ENCODE measurements around the gene BECN2. TPM values are rescaled to one million over a fixed set of nuclear protein-coding genes. Genes with fewer than 3 reads are reported as not detected.

BECN2 gene
- total and polyA plus RNA-seq, 2 donors (not counting 3 experiments of a cell fraction or from before 2014, with no cell fraction given) = not detected

- FAIRE-seq (no peak), DNase-seq (ENCODE audit: low read depth, low spot score) (no peak)
- dilution Hi-C loops (cut with MboI; ENCODE audit: extremely low pct_ligation_motif_present, low sequenced_read_pairs) = no loop called here
- Histone ChIP-seq H4K20me1 (replicated peaks; ENCODE audit: control insufficient read depth, extremely low read depth, insufficient read depth, low read length) (no peaks in the 10 kb centered on the region), H3K9me3 (replicated peaks; ENCODE audit: control insufficient read depth, insufficient read depth, low read length) (no peaks in the 10 kb centered on the region), H3K4me1 (ENCODE audit: control insufficient read depth, extremely low read depth, insufficient read depth, low read length) (no peaks in the 10 kb centered on the region), H3K27ac (ENCODE audit: insufficient read depth, low read depth, low read length) (no peak overlapping the region), H3K27me3 (ENCODE audit: control insufficient read depth in 2 of 2, insufficient read depth in 2 of 2, low read length in 2 of 2) (no peaks in the 10 kb centered on the region), H3K36me3 (ENCODE audit: control insufficient read depth in 2 of 2, extremely low read depth in 1 of 2, insufficient read depth in 2 of 2, low read length in 2 of 2) (no peaks in the 10 kb centered on the region), H3K79me2 (ENCODE audit: control insufficient read depth, insufficient read depth, low read length) (no peaks in the 10 kb centered on the region), H3K9me1 (replicated peaks; ENCODE audit: control insufficient read depth, extremely low read depth, insufficient read depth, low read length) (no peaks in the 10 kb centered on the region), H2AFZ (ENCODE audit: low read depth, low read length) (no peak overlapping the region), H3K9ac (replicated peaks; ENCODE audit: extremely low read depth, insufficient read depth, low read length) (no peak overlapping the region), H3K4me2 (ENCODE audit: insufficient read depth, low read length) (no peak overlapping the region), H3K4me3 (replicated peaks in 1 of 3; ENCODE audit: insufficient read depth in 1 of 3, low read depth in 1 of 3, low read length in 3 of 3) (no peak overlapping the region)
- intact Hi-C loops (cut with micrococcal nuclease) = no loop called here
- POLR2A ChIA-PET = no interaction called here
- CTCF ChIA-PET = interaction anchor here (1.8 to 2.6 kb wide), 2 partner anchors 18 to 30 kb away, joined by 4 to 6 read pairs; partner anchors contain the start of gene MAP1LC3C
- no peak for TF ChIP-seq MAX (IDR thresholded peaks at IDR 0.05; ENCODE audit: insufficient read depth, insufficient read length)
- no peak for TF ChIP-seq MYC (IDR thresholded peaks at IDR 0.05; ENCODE audit: low read depth, low read length)
- TF ChIP-seq JUN (IDR thresholded peaks at IDR 0.05; ENCODE audit: borderline replicate concordance, insufficient read depth, insufficient read length, low read depth) = no peak
- TF ChIP-seq POLR2A (IDR thresholded peaks at IDR 0.05; ENCODE audit: low read depth, low read length) = no peak
- no TSS peak for BruUV-seq (replicated peaks)
These were observed 11.0 kb downstream of the BECN2 start for GRCh38 chr1:241968611-241969010.

- H3K4me1 ChIP-seq (ENCODE audit: control insufficient read depth, extremely low read depth, insufficient read depth, low read length) = no peaks in the 10 kb centered on the region
- no peaks in the 10 kb centered on the region for H3K79me2 ChIP-seq (ENCODE audit: control insufficient read depth, insufficient read depth, low read length)
- H2AFZ ChIP-seq (ENCODE audit: low read depth, low read length) = no peak overlapping the region
- no peaks in the 10 kb centered on the region for H3K27me3 ChIP-seq (ENCODE audit: control insufficient read depth in 2 of 2, insufficient read depth in 2 of 2, low read length in 2 of 2)
- H3K9ac ChIP-seq (replicated peaks; ENCODE audit: extremely low read depth, insufficient read depth, low read length) = no peak overlapping the region
- no peak overlapping the region for H3K4me2 ChIP-seq (ENCODE audit: insufficient read depth, low read length)
- H3K4me3 ChIP-seq (replicated peaks in 1 of 3; ENCODE audit: insufficient read depth in 1 of 3, low read depth in 1 of 3, low read length in 3 of 3) = no peak overlapping the region
- H3K9me3 ChIP-seq (replicated peaks; ENCODE audit: control insufficient read depth, insufficient read depth, low read length) = no peaks in the 10 kb centered on the region
- H3K9me1 ChIP-seq (replicated peaks; ENCODE audit: control insufficient read depth, extremely low read depth, insufficient read depth, low read length) = no peaks in the 10 kb centered on the region
- H3K27ac ChIP-seq (ENCODE audit: insufficient read depth, low read depth, low read length) = no peak overlapping the region
- intact Hi-C loops (cut with micrococcal nuclease) = no loop called here
- POLR2A ChIA-PET = no interaction called here
- dilution Hi-C loops (cut with MboI; ENCODE audit: extremely low pct_ligation_motif_present, low sequenced_read_pairs) = no loop called here
- H4K20me1 ChIP-seq (replicated peaks; ENCODE audit: control insufficient read depth, extremely low read depth, insufficient read depth, low read length) = no peaks in the 10 kb centered on the region
- FAIRE-seq (no peak), DNase-seq (ENCODE audit: low read depth, low spot score) (no peak)
- no peaks in the 10 kb centered on the region for H3K36me3 ChIP-seq (ENCODE audit: control insufficient read depth in 2 of 2, extremely low read depth in 1 of 2, insufficient read depth in 2 of 2, low read length in 2 of 2)
- CTCF ChIA-PET = interaction anchor here (1.7 kb wide), 1 partner anchor 26 kb away, joined by 4 read pairs; the partner anchor contains the start of gene MAP1LC3C
- BruUV-seq (replicated peaks) = no TSS peak
- TF ChIP-seq POLR2A (IDR thresholded peaks at IDR 0.05; ENCODE audit: low read depth, low read length) (no peak), MAX (IDR thresholded peaks at IDR 0.05; ENCODE audit: insufficient read depth, insufficient read length) (no peak), FOS (IDR thresholded peaks at IDR 0.05; ENCODE audit: borderline replicate concordance, insufficient read depth, low read length) (no peak), EZH2 (IDR thresholded peaks at IDR 0.05; ENCODE audit: borderline replicate concordance, low read depth, low read length, severe bottlenecking) (no peak), MYC (IDR thresholded peaks at IDR 0.05; ENCODE audit: low read depth, low read length) (no peak), POLR2AphosphoS5 (IDR thresholded peaks at IDR 0.05; ENCODE audit: insufficient read depth, low read depth, low read length) (no peak), JUN (IDR thresholded peaks at IDR 0.05; ENCODE audit: borderline replicate concordance, insufficient read depth, insufficient read length, low read depth) (no peak), GATA2 (IDR thresholded peaks at IDR 0.05; ENCODE audit: insufficient read depth, insufficient read length, low read depth, low read length) (no peak)
- TF ChIP-seq, protein P1, sequence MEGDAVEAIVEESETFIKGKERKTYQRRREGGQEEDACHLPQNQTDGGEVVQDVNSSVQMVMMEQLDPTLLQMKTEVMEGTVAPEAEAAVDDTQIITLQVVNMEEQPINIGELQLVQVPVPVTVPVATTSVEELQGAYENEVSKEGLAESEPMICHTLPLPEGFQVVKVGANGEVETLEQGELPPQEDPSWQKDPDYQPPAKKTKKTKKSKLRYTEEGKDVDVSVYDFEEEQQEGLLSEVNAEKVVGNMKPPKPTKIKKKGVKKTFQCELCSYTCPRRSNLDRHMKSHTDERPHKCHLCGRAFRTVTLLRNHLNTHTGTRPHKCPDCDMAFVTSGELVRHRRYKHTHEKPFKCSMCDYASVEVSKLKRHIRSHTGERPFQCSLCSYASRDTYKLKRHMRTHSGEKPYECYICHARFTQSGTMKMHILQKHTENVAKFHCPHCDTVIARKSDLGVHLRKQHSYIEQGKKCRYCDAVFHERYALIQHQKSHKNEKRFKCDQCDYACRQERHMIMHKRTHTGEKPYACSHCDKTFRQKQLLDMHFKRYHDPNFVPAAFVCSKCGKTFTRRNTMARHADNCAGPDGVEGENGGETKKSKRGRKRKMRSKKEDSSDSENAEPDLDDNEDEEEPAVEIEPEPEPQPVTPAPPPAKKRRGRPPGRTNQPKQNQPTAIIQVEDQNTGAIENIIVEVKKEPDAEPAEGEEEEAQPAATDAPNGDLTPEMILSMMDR (IDR thresholded peaks at IDR 0.05; ENCODE audit: extremely low read depth in 1 of 2, insufficient read depth in 1 of 2, low read depth in 1 of 2, low read length in 2 of 2) = no peak
These were observed 15.3 kb downstream of the BECN2 start for GRCh38 chr1:241972703-241973369.
